GM12875 (cell line): ENCODE results near the gene MSH2.

Experiments
- H3K4me3 ChIP-seq: one replicate; pipeline ENCODE4 v1.5.1; 2011; ENCODE audit warnings: low read depth, low read length, control low read depth
- TF ChIP-seq, protein P1 (sequence below): IDR thresholded peaks from 2 replicates; pipeline ENCODE4 v1.5.1; 2011; ENCODE audit warnings: low read depth, mild to moderate bottlenecking, control low read depth, inconsistent platforms, low read length, moderate library complexity, borderline replicate concordance; ENCODE audit not compliant: insufficient read depth

Gene MSH2

DNA sequence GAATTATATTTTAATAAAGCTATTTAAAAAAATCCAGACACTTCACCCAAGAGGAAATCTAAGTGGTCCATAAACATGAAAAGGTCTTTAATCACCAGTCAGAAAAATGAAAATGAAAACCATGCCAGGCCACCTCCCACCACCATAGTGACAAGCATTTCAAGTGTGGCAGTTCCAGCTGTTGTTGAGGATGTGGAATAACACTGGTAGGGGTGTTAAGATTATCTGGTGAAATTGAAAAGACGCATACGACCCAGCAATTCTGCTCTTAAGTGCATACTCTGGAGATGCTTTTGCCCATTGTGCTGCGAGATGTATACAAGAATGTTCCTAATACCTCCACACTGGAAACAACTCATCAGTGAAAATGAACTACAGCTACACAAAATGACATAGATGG lies 82.2 kb downstream of the MSH2 start:
- H3K4me3 ChIP-seq, result no peak overlapping the region
- TF ChIP-seq, protein P1, sequence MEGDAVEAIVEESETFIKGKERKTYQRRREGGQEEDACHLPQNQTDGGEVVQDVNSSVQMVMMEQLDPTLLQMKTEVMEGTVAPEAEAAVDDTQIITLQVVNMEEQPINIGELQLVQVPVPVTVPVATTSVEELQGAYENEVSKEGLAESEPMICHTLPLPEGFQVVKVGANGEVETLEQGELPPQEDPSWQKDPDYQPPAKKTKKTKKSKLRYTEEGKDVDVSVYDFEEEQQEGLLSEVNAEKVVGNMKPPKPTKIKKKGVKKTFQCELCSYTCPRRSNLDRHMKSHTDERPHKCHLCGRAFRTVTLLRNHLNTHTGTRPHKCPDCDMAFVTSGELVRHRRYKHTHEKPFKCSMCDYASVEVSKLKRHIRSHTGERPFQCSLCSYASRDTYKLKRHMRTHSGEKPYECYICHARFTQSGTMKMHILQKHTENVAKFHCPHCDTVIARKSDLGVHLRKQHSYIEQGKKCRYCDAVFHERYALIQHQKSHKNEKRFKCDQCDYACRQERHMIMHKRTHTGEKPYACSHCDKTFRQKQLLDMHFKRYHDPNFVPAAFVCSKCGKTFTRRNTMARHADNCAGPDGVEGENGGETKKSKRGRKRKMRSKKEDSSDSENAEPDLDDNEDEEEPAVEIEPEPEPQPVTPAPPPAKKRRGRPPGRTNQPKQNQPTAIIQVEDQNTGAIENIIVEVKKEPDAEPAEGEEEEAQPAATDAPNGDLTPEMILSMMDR, result no peak

DNA sequence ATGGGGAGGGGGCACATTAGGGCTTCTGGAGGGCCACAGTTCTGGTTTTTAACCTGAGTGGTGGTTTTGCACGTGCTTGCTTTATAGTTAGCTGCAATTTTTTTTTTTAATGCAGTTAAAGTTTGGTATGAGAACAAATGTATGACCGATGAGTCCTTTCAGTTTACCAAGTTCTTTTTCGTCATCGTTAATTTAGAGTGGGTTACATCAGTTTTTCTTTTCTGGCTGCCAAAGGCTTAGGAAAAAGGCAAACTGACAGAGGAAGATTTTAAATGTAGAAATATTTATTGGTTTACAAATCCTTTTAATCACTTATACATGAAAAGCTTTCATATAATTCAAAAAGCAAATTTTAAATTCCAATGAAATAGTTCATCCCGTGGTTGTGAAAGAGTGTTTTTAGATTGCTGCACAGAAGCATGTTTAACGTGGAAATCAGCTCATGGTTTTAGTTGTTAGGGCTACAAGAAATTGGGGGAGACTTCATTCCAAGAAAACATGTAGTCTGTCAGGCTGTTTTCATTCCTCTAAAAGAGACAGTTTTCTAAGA lies 82.9 kb downstream of the MSH2 start:
- no peak overlapping the region for H3K4me3 ChIP-seq
- TF ChIP-seq, protein P1, result no peak

DNA sequence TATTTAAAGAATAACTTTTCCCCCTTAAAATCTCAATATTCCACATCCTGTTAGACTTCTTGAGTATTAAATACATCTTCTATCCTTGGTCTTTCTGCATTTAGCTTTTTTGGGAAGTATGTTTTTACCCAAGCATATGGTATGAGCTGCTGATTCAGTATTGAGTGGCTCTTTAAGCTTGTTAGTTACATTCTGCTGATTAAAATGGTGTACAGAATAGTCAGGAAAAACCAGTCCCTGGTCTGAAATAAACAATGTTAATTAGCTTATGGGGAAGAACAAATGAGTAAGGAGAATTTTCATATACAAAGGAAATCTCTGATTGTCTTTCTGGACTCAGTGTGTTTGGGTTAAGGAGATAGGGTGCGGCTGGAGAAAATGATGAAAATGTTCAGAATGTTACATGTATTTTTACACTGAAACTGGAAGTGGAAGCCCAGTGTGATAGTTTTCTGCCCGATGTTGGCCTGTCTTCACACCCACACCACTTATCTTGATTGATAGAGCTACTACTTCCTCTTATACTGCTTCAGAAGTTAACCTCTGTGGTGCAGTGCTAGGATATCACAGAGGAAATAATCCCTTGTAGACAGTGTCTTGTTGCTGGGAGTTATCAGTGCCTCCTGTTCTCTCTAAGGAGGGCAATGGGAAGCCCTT lies 84.0 kb downstream of the MSH2 start:
- TF ChIP-seq, protein P1, result no peak
- no peak overlapping the region for H3K4me3 ChIP-seq

DNA sequence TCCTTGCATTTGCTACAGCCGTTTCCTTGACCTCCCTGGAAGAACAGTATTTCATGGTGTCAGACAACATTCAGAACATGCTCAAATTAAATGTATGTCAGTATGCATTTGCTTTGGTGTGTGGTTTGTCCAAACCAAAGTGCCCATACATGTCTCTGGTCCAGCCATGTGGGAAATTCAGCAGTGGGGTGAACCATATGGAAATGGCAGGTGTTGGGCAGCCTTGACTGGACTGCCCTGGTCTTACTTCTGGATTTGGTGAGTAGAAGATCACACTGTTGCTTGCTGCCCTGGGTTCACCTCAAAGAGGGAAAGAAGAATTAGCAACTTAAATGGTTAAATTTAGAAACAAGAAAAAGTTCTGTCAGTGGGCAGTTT lies 84.5 kb downstream of the MSH2 start:
- no peak overlapping the region for H3K4me3 ChIP-seq
- TF ChIP-seq, protein P1, result no peak

DNA sequence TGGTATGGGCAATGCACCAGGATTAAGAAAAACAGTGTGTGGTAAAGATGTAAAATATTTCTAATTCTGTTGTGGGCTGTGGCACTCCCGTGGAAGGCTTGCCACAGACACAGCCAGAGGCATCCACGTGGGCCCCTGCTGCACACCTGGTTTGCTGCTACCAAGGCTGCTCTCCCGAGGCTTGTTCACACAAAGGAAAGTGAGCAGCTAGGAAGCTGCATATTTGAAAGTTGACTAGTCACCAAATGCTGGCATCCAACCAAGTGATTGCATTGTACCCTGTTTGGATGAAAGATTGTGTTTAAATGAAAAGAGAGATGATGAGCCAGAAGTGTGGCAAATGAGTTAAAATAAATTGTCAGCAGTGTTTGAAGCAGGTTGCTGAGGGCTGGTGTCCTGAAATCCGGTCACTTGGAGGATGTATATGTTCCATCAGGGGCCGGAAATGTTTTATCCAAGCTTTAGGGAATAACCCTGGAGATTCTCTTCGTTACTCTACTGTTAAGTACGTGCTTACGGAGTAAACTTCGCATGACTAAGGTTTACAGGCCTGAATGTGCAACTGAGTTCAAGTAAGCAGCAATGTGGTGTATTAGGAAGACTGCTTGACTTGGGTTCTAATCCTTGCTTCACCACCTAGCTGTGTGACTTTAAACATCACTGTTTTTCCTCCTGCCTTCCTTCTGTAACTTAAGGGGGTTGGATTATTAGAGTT lies 86.1 kb downstream of the MSH2 start:
- H3K4me3 ChIP-seq, result no peak overlapping the region
- TF ChIP-seq, protein P1, result no peak

DNA sequence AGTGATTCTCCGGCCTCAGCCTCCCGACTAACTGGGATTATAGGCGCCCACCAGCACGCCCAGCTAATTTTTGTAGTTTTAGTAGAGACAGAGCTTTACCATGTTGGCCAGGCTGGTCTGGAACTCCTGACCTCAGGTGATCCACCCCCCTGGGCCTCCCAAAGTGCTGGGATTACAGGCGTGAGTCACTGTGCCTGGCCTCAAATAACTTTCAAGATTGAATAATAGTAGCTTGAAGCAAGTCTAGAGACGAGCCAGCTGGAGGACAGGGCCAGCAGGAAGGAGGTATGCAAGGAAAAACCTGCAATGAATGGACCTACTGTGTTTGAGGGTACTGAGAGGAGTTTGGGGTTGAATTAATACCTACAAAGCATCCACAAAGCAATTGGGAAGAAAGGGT lies 87.5 kb downstream of the MSH2 start:
- no peak overlapping the region for H3K4me3 ChIP-seq
- TF ChIP-seq, protein P1, result no peak
